Stimulated activated CD4-positive, alpha-beta T cell treated with anti-CD3 and anti-CD28 coated beads, TNF-alpha, amount 100 ng/mL, for 4 hours (primary cell): ENCODE measurements around the gene ANKRD34C.
"Not testable (repeated sequence)": the region's sequence is repeated elsewhere in the genome, so short reads cannot be mapped to it uniquely, and the experiment has no call there.

Experiments
- DNase-seq, 3 experiments: peaks; one replicate each; pipeline ENCODE4 v3.0.0-alpha.2; 2020; ENCODE audit warnings: low read depth in 3 of 3

ANKRD34C gene

GRCh38 chr15:79310985-79311900, 28.7 kb downstream of the ANKRD34C start, which contains the start of gene TMED3:
TMED3 (plus strand) TSS chr15:79311112; CDS start chr15:79311250, 138 bp downstream.
- peak; percentile 60 to 67 (median 64) for DNase-seq

- no peak for DNase-seq
These were observed 29.5 kb downstream of the ANKRD34C start for GRCh38 chr15:79311901-79312553.

- DNase-seq: no peak
These were observed 31.7 kb downstream of the ANKRD34C start for GRCh38 chr15:79314186-79314585.

GRCh38 chr15:79314811-79315210, 32.3 kb downstream of the ANKRD34C start:
- DNase-seq: no peak

- no peak for DNase-seq
These were observed 33.3 kb downstream of the ANKRD34C start for GRCh38 chr15:79315623-79316328.

- no peak for DNase-seq
These were observed 34.3 kb downstream of the ANKRD34C start for GRCh38 chr15:79316864-79317263.

- not testable (repeated sequence) for DNase-seq
These were observed 37.5 kb downstream of the ANKRD34C start for GRCh38 chr15:79319973-79320372.

DNA sequence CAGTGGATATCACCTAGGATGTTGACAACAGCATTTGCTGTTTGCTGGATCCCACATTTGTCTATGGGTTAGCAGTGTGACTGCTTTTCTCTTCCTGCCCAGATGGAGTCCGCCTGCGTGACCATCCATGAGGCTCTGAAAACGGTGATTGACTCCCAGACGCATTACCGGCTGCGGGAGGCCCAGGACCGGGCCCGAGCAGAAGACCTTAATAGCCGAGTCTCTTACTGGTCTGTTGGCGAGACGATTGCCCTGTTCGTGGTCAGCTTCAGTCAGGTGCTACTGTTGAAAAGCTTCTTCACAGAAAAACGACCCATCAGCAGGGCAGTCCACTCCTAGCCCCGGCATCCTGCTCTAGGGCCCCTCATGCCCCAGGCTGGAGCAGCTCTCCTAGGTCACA, 39.4 kb downstream of the ANKRD34C start:
- no peak for DNase-seq

DNA sequence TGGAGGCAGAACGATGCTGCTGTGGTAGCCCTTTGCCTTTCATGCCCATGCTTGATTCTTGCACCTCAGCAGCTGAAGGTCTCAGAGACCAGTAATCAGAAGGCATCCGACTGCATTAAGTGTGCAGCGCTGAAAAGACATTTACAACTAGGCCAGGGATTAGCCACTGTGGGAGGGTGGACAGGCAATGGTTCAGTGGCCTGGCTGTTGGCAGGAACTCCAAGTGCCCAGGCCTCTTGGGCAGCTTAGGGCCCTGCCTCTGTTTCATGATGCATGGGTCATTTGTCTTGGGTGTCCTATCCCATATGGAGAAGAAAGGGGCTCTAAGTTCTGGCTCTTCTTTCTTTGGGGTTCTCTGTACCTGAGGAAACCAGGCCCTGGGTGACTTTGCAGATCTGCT, 39.8 kb downstream of the ANKRD34C start:
- DNase-seq: no peak

DNA sequence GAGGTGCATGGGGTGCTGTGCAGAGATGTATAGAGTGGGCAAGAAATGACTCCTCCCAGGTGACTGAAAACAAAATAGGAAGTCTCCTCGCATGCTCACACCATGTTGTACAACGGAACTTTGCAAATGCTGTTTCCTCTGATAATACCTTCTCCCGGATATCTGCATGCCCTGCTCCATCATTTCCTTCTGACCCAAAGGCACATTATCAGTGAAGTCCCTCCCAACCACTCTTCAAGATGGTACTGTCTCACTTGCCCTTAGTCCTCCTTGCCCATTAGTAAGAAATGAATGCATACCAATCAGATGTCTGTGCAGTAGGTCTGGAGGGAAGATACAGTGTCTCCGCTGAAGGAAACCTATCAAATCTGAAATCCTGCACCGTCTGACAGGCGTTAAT, 40.4 kb downstream of the ANKRD34C start:
- DNase-seq: no peak

GRCh38 chr15:79329171-79329611, 46.7 kb downstream of the ANKRD34C start:
- DNase-seq: no peak
